ENCODE measurements around the gene ZNF878.

The ZNF878 gene

GRCh38 chr19:12034620-12035019, 18.1 kb downstream of the ZNF878 start:
- DNase-seq = peak; percentile 25

DNA sequence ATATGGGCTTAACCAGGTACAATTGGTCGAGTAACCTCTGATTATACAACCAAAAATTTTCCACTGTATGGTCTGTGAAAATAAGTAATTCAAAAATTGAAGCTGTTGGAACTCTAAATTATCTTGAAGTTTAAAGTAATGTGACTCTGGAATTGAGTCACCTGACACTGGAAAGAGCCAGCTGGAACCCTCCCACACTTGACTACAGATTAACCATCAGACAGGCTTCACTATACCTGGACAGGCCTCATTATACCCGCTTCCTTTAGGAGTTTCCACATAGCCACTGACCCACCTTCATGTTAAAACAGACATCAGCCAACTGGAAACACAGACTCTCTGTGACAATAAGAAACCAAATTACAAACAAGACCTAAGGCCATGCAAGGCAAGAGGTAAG, 18.6 kb downstream of the ZNF878 start:
- no peak for DNase-seq

DNA sequence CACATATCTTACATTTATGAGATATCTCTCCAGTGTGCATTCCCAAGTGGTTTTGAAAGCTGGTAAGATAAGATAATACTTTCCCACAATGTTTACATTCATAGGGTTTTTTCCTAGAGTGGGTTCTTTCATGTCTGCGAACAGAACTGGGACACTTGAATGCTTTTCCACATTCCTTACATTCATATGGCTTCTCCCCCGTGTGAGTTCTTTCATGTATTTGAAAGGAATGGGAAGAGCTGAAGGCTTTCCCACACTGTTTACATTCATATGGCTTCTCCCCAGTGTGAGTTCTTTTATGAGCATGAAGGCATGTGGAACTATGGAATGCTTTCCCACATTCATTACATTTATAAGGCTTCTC, 37.0 kb downstream of the ZNF878 start:
- no peak for DNase-seq

DNA sequence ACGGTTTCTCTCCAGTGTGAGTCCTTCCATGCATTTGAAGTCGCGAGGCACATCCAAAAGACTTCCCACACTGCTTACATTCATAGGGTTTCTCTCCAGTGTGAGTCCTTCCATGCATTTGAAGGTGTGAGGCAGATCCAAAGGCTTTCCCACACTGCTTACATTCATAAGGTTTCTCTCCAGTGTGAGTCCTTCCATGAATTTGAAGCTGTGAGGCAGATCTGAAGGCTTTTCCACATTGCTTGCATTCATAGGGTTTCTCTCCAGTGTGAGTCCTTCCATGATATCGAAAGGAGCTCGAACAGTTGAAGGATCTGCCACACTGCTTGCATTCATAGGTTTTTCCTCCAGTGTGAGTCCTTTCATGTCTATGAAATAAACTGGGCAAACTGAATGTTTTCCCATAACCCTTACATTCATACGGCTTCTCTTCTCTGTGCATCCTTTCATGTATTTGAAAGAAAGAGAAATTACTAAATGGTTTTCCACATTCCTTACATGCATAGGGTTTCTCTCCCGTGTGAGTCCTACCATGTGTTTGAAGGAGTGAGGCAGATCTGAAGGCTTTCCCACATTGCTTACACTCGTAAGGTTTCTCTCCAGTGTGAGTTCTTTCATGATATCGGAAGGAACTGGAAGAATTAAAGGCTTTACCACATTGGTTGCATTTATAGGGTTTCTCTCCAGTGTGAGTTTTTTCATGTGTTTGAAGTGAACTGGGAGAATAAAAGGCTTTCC, 37.6 kb downstream of the ZNF878 start:
- no peak for DNase-seq

DNA sequence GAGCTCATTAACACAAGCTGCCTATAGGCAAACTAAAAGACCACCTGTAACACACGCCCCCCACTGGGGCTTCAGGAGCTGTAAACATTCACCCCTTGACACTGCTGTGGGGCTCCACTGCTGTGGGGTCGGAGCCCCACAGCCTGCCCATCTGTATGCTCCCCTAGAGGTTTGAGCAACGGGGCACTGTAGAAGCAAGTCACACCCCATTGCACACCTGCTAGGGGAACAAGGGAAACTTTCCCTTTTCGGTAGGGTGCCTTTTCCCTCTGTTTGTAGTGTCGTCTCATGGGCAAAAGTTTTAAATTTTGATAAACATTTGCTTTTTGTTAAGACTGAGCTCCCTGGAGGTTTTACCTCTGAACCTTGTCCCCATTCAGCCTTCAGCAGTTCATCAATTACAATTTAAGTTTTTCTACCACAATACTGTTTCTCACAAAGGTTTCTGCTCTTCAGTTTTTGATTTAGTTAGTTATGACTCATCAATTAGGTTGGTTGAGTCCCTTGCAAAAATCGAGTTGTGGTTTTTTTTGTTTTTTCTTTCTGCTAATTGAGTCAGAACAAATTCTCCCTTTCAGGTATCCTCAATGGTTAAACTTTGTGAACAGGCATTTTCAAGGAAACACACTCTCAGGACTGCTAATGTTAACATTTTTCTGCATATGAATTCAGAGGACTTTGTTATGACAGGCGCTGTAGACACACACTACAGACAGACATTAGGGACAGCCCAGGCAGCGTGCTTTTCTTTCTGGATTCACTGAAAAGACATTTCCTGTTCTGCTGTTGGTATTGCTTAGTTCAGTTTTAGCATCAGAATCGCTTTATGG, 52.4 kb downstream of the ZNF878 start:
- no peak for DNase-seq

DNA sequence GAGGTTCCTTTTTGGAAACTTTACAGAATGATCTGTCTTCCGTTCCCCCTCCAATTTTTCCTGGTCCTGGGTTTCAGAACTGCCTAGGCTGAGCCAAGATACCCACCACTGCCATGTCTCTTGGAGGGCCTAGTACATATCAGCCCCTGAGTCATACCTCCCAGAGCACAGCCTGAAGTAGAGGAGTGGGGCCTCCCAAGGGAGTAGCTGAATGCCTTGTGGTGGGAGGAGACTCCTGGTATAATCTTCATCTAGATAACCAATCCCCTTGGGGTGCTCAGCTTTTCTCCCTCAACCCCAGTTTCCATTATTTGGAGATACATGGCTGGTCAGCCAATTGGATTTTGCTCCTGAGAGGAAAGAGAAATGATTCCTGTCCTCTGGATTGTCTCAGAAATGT, 57.6 kb downstream of the ZNF878 start:
- no peak for DNase-seq
